Activated CD4-positive, alpha-beta T cell treated with anti-CD3 and anti-CD28 coated beads, Interleukin-2, amount 50 U/mL, for 48 hours (primary cell): ENCODE results near the gene GNPAT.

Experiments
- DNase-seq, 2 experiments: peaks; one replicate each; pipeline ENCODE4 v3.0.0-alpha.2; 2020

GNPAT gene

GRCh38 chr1:231260351-231260750 is 19.3 kb downstream of the GNPAT start:
- DNase-seq, result no peak

GRCh38 chr1:231264642-231265041 is 23.6 kb downstream of the GNPAT start:
- no peak for DNase-seq

- no peak for DNase-seq
Measured at GRCh38 chr1:231265379-231265778, 24.4 kb downstream of the GNPAT start.

- DNase-seq, result no peak
Measured at GRCh38 chr1:231266811-231267322, 25.9 kb downstream of the GNPAT start.

GRCh38 chr1:231272173-231272572 is 31.2 kb downstream of the GNPAT start:
- no peak for DNase-seq

- no peak for DNase-seq
Measured at GRCh38 chr1:231272880-231273279, 31.9 kb downstream of the GNPAT start.

- peak; percentile 4 to 8 for DNase-seq
Measured at GRCh38 chr1:231274119-231274825, 33.3 kb downstream of the GNPAT start.

GRCh38 chr1:231278100-231278790 is 37.2 kb downstream of the GNPAT start:
- no peak for DNase-seq

GRCh38 chr1:231279081-231279480 is 38.1 kb downstream of the GNPAT start:
- no peak for DNase-seq

GRCh38 chr1:231279683-231280082 is 38.7 kb downstream of the GNPAT start:
- no peak for DNase-seq

- DNase-seq, result no peak
Measured at GRCh38 chr1:231284441-231284840, 43.4 kb downstream of the GNPAT start.

GRCh38 chr1:231286603-231287002 is 45.6 kb downstream of the GNPAT start:
- no peak for DNase-seq

- DNase-seq, result no peak
Measured at GRCh38 chr1:231295938-231296337, 54.9 kb downstream of the GNPAT start.

- no peak for DNase-seq
Measured at GRCh38 chr1:231301990-231302389, 61.0 kb downstream of the GNPAT start.

GRCh38 chr1:231310391-231310934 is 69.5 kb downstream of the GNPAT start:
- DNase-seq, result no peak

GRCh38 chr1:231311720-231312431 is 70.9 kb downstream of the GNPAT start:
- DNase-seq, result no peak

GRCh38 chr1:231312432-231312788 is 71.4 kb downstream of the GNPAT start:
- DNase-seq, result no peak

- DNase-seq, result no peak
Measured at GRCh38 chr1:231313661-231314060, 72.6 kb downstream of the GNPAT start.

- peak; percentile 46 to 64 for DNase-seq
Measured at GRCh38 chr1:231315887-231316286, 74.9 kb downstream of the GNPAT start.

- DNase-seq, result no peak
Measured at GRCh38 chr1:231317306-231318014, 76.4 kb downstream of the GNPAT start.

- no peak for DNase-seq
Measured at GRCh38 chr1:231318015-231318355, 77.0 kb downstream of the GNPAT start.

- DNase-seq, result no peak
Measured at GRCh38 chr1:231318568-231318967, 77.6 kb downstream of the GNPAT start.

- DNase-seq, result no peak
Measured at GRCh38 chr1:231319080-231319479, 78.1 kb downstream of the GNPAT start.
